HG03520 (cell line): Measurements from ENCODE around the gene MTA2.

Source experiments
- ATAC-seq: cut with Tn5 transposase; IDR thresholded peaks from one replicate; pipeline ENCODE4 v1.9.1; 2021; ENCODE audit warnings: mild to moderate bottlenecking, moderate library complexity; ENCODE audit not compliant: unreplicated experiment

MTA2 gene

GRCh38 chr11:62548545-62549335, 52.9 kb downstream of the MTA2 start:
- no peak for ATAC-seq

GRCh38 chr11:62547691-62548281, 53.9 kb downstream of the MTA2 start:
- ATAC-seq, result no peak

GRCh38 chr11:62546929-62547625, 54.6 kb downstream of the MTA2 start:
- ATAC-seq, result no peak

- no peak for ATAC-seq
Measured at GRCh38 chr11:62546244-62546928, 55.3 kb downstream of the MTA2 start, which contains the start of gene AHNAK. TSS of gene AHNAK (minus strand) at chr11:62546806. CDS start at chr11:62536098, 10,708 bp downstream.

- ATAC-seq, result no peak
Measured at GRCh38 chr11:62545437-62546243, 56.0 kb downstream of the MTA2 start.

GRCh38 chr11:62544581-62545436, 56.9 kb downstream of the MTA2 start:
- ATAC-seq, result no peak

- ATAC-seq, result no peak
Measured at GRCh38 chr11:62543680-62544444, 57.8 kb downstream of the MTA2 start.
